GM12801 (cell line): ENCODE measurements around the gene ENTREP3.

Experiments used
- CTCF ChIP-seq: IDR thresholded peaks from one replicate; pipeline ENCODE4 v1.5.1; 2011; ENCODE audit warnings: control low read depth; ENCODE audit not compliant: insufficient read length; ENCODE audit errors: extremely low read depth

ENTREP3 gene

GRCh38 chr1:155285063-155285462 is 29.8 kb upstream of the ENTREP3 start:
- no peak for TF ChIP-seq CTCF

GRCh38 chr1:155284476-155284875 is 29.2 kb upstream of the ENTREP3 start:
- TF ChIP-seq CTCF: no peak

GRCh38 chr1:155282488-155283091 is 27.3 kb upstream of the ENTREP3 start:
- TF ChIP-seq CTCF: no peak

- TF ChIP-seq CTCF: no peak
Observed at GRCh38 chr1:155279268-155279667, 24.0 kb upstream of the ENTREP3 start.

- TF ChIP-seq CTCF: no peak
Observed at GRCh38 chr1:155278689-155279160, 23.4 kb upstream of the ENTREP3 start.

GRCh38 chr1:155277902-155278688 is 22.8 kb upstream of the ENTREP3 start:
- no peak for TF ChIP-seq CTCF

- no peak for TF ChIP-seq CTCF
Observed at GRCh38 chr1:155277070-155277901, 22.0 kb upstream of the ENTREP3 start, which contains the start of gene HCN3. TSS of gene HCN3 (plus strand) at chr1:155277463. CDS start at chr1:155277591, 128 bp downstream.
